OCI-LY1 (cell line): Measurements from ENCODE around the gene PRSS33.

ENCODE experiments used
- H2AFZ ChIP-seq: fragments of 200-600 bp; sonication (generic), shearing (Covaris generic); 2 replicates; pipeline ENCODE4 v1.6.0; 2014; ENCODE audit warnings: antibody characterized with exemption, mild to moderate bottlenecking, low read length
- H3F3A ChIP-seq: fragments of 200-600 bp; sonication (generic), shearing (Covaris generic); 2 replicates; pipeline ENCODE4 v1.6.0; 2014; ENCODE audit warnings: mild to moderate bottlenecking, antibody characterized with exemption, low read length, moderate library complexity; ENCODE audit not compliant: insufficient read depth
- H3K27ac ChIP-seq: fragments of 200-600 bp; sonication (generic); 2 replicates; pipeline ENCODE4 v1.5.1; 2014; ENCODE audit warnings: low read length, mixed run types, mild to moderate bottlenecking, low read depth; ENCODE audit not compliant: poor library complexity, severe bottlenecking
- H3K27me3 ChIP-seq: fragments of 200-600 bp; sonication (generic); 2 replicates; pipeline ENCODE4 v1.6.0; 2014; ENCODE audit warnings: antibody characterized with exemption, mild to moderate bottlenecking, low read length, moderate library complexity; ENCODE audit not compliant: insufficient read depth
- H3K36me3 ChIP-seq: fragments of 200-600 bp; sonication (generic); 2 replicates; pipeline ENCODE4 v1.6.1; 2014; ENCODE audit warnings: mild to moderate bottlenecking, antibody characterized with exemption, low read length, moderate library complexity, mixed read lengths; ENCODE audit not compliant: insufficient read depth
- H3K4me1 ChIP-seq: fragments of 200-600 bp; sonication (generic); 2 replicates; pipeline ENCODE4 v1.5.1; 2014; ENCODE audit warnings: mild to moderate bottlenecking, low read length, moderate library complexity; ENCODE audit not compliant: insufficient read depth, severe bottlenecking
- H3K4me2 ChIP-seq: fragments of 200-600 bp; sonication (generic), shearing (Covaris generic); 2 replicates; pipeline ENCODE4 v1.6.1; 2014; ENCODE audit warnings: low read length
- H3K4me3 ChIP-seq: fragments of 200-600 bp; sonication (generic); 2 replicates; pipeline ENCODE4 v1.5.1; 2014; ENCODE audit warnings: low read length, low read depth, mild to moderate bottlenecking, mixed read lengths; ENCODE audit not compliant: poor library complexity, severe bottlenecking
- H3K79me2 ChIP-seq: fragments of 200-600 bp; shearing (Covaris generic); 2 replicates; pipeline ENCODE4 v1.6.1; 2016; ENCODE audit warnings: mixed run types, low read length, mixed read lengths; ENCODE audit not compliant: insufficient read depth
- H3K9ac ChIP-seq: fragments of 200-600 bp; sonication (generic), shearing (Covaris generic); 2 replicates; pipeline ENCODE4 v1.6.1; 2014; ENCODE audit warnings: mild to moderate bottlenecking, low read length, mixed read lengths
- H3K9me2 ChIP-seq: fragments of 200-600 bp; sonication (generic), shearing (Covaris generic); 2 replicates; pipeline ENCODE4 v1.6.1; 2014; ENCODE audit warnings: low read depth, mild to moderate bottlenecking, low read length, mixed read lengths
- H3K9me3 ChIP-seq: fragments of 200-600 bp; shearing (Covaris generic); 2 replicates; pipeline ENCODE4 v1.6.1; 2014; ENCODE audit warnings: low read length, mixed read lengths
- H4K20me1 ChIP-seq: fragments of 200-600 bp; sonication (generic), shearing (Covaris generic); 2 replicates; pipeline ENCODE4 v1.6.0; 2016; ENCODE audit warnings: mild to moderate bottlenecking, low read length; ENCODE audit not compliant: insufficient read depth
- CTCF ChIP-seq: fragments of 200-600 bp; sonication (generic), shearing (Covaris generic); IDR thresholded peaks from 2 replicates; pipeline ENCODE4 v1.5.1; 2017; ENCODE audit warnings: mild to moderate bottlenecking, antibody characterized with exemption, low read length, moderate library complexity, mixed read lengths
- EZH2 ChIP-seq: fragments of 200-600 bp; sonication (generic), shearing (Covaris generic); IDR thresholded peaks from 2 replicates; pipeline ENCODE4 v1.8.0; 2017; ENCODE audit warnings: borderline replicate concordance, mixed run types, mild to moderate bottlenecking, antibody characterized with exemption, low read length, moderate library complexity, mixed read lengths

PRSS33 gene

DNA sequence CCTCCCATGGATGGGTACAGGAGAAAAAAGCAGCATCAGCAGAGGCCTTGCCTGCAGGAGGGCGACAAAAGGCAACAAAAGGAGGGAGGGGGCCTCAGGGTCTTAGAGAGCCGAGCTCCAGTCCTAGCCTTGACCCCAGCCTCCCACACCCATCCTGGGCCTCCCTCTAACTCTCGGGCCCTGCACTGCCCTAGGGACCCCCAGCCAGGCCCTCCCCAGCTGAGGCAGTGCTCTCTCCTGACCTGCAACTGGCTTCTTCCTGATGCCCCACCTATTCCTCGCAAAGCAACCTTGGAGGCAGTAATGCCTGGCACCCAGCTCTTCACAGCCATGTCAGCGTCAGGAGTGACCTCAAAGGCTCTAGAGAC lies 50.1 kb downstream of the PRSS33 start:
- Histone ChIP-seq H3K9ac (no peak overlapping the region), H3F3A (no peaks in the 10 kb centered on the region), H4K20me1 (no peaks in the 10 kb centered on the region), H3K9me3 (no peaks in the 10 kb centered on the region), H3K4me1 (no peaks in the 10 kb centered on the region), H3K79me2 (no peaks in the 10 kb centered on the region), H3K27ac (no peak overlapping the region), H2AFZ (no peak overlapping the region), H3K4me3 (no peak overlapping the region), H3K36me3 (no peaks in the 10 kb centered on the region), H3K9me2 (no peaks in the 10 kb centered on the region), H3K27me3 (peaks cover 4% of the 10 kb centered on the region; the same call in 1 of the 2 replicates), H3K4me2 (no peak overlapping the region)
- TF ChIP-seq EZH2 (no peak), CTCF (no peak)

DNA sequence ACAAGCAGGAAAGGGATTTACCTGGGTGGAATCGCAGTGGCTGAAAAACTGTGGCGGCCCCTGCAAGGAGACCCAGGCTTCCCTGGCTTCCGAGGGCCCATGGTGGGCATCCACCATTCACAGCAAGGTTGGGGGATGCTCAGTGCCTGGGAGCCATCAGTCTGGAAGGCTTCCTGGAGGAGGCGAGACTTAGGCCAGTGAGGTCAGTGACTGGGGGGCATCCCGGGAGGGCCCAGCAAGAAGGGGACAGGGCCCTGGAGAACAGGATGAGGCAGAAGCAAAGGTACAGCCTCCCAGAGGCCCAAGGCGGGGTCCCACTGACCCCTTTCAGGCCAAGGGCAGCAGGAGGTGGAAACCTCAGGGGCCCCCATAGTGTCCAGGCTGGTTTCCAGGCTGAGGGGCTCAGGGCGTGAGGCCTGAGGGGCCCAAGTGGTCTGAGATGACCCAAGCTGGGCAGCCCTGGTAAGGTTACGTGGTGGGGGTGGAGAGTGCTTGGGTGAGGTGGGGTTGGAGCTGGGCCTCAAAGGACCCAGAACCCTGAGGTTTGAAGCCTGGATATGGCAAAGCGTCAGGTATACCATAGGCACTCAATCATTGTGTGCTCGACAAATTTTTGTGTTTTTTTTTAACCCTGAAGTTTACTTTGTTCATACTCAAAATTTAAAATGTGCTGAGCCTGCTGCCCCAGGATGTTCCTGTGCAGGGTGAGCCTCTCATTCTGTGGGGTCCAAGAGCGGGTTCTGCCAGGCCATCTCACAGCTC lies 50.7 kb downstream of the PRSS33 start:
- TF ChIP-seq CTCF, result no peak
- TF ChIP-seq EZH2, result no peak
- Histone ChIP-seq H3K9me3 (no peaks in the 10 kb centered on the region), H3K79me2 (no peaks in the 10 kb centered on the region), H3K36me3 (no peaks in the 10 kb centered on the region), H4K20me1 (no peaks in the 10 kb centered on the region), H3K9me2 (no peaks in the 10 kb centered on the region), H3K27me3 (peaks cover 4% of the 10 kb centered on the region; the same call in 1 of the 2 replicates), H3K4me3 (no peak overlapping the region), H3F3A (no peaks in the 10 kb centered on the region), H2AFZ (no peak overlapping the region), H3K4me1 (no peaks in the 10 kb centered on the region), H3K4me2 (no peak overlapping the region), H3K27ac (no peak overlapping the region), H3K9ac (no peak overlapping the region)

DNA sequence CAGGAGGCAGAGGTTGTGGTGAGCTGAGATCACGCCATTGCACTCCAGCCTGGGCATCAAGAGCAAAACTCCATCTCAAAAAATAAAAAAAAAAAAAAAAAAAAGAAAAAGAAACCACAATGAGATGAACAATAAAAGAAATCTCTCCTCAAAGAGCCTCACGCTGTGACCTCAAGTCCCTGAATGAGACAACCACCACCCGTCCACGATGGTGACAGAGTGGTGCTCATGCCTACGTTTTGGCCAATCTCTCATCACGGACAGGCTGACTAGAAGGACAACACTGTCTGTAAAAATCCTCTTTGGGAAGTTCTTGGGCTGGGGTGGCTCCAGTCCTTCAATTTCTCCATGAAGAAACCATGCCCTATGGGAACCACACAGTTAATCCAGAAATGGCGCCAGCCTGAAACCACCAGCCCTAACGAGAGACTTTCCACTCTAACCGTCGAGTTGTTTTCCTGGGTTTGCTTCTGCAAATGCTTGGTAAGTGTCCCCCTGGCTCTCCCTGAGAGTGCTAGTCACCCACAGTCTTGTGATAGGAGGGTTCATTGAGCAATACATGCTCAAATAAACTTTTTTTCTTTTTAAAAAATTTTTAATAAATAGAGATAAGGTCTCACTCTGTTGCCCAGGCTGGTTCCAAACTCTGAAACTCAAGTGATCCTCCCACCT lies 52.4 kb downstream of the PRSS33 start:
- no peaks in the 10 kb centered on the region for H4K20me1 ChIP-seq
- H3K4me2 ChIP-seq, result no peak overlapping the region
- H3K9me3 ChIP-seq, result no peaks in the 10 kb centered on the region
- H2AFZ ChIP-seq, result no peak overlapping the region
- no peak overlapping the region for H3K9ac ChIP-seq
- no peaks in the 10 kb centered on the region for H3F3A ChIP-seq
- peaks cover 4% of the 10 kb centered on the region; the same call in 1 of the 2 replicates for H3K27me3 ChIP-seq
- no peaks in the 10 kb centered on the region for H3K9me2 ChIP-seq
- no peak for TF ChIP-seq CTCF
- no peak for TF ChIP-seq EZH2
- no peaks in the 10 kb centered on the region for H3K79me2 ChIP-seq
- H3K27ac ChIP-seq, result no peak overlapping the region
- no peaks in the 10 kb centered on the region for H3K4me1 ChIP-seq
- no peak overlapping the region for H3K4me3 ChIP-seq
- H3K36me3 ChIP-seq, result no peaks in the 10 kb centered on the region
